PC-3 (cell line): ENCODE measurements around the gene AHSP.

Experiments
- EZH2 ChIP-seq: fragments of 300-600 bp; sonication (generic); IDR thresholded peaks from one replicate; pipeline ENCODE4 v1.6.1; 2017; ENCODE audit warnings: antibody characterized with exemption, mild to moderate bottlenecking, low read length; ENCODE audit not compliant: unreplicated experiment
- EZH2phosphoT487 ChIP-seq: fragments of 300-600 bp; sonication (generic); IDR thresholded peaks from 2 replicates; pipeline ENCODE4 v1.6.1; 2018; ENCODE audit warnings: mild to moderate bottlenecking, antibody characterized with exemption, low read length, borderline replicate concordance
- TF ChIP-seq, protein P1 (sequence below): fragments of 300-600 bp; sonication (generic); conservative IDR thresholded peaks from 2 replicates; pipeline ENCODE4 v1.5.1; 2017; ENCODE audit warnings: antibody characterized with exemption, low read depth, mild to moderate bottlenecking, low read length

- TF ChIP-seq, protein P1, sequence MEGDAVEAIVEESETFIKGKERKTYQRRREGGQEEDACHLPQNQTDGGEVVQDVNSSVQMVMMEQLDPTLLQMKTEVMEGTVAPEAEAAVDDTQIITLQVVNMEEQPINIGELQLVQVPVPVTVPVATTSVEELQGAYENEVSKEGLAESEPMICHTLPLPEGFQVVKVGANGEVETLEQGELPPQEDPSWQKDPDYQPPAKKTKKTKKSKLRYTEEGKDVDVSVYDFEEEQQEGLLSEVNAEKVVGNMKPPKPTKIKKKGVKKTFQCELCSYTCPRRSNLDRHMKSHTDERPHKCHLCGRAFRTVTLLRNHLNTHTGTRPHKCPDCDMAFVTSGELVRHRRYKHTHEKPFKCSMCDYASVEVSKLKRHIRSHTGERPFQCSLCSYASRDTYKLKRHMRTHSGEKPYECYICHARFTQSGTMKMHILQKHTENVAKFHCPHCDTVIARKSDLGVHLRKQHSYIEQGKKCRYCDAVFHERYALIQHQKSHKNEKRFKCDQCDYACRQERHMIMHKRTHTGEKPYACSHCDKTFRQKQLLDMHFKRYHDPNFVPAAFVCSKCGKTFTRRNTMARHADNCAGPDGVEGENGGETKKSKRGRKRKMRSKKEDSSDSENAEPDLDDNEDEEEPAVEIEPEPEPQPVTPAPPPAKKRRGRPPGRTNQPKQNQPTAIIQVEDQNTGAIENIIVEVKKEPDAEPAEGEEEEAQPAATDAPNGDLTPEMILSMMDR = no peak
- TF ChIP-seq EZH2 = no peak
- no peak for TF ChIP-seq EZH2phosphoT487
Measured at GRCh38 chr16:31504159-31504558, 23.5 kb upstream of the AHSP start.
